Natural killer cell (primary cell): ENCODE results near the gene MAPK12. TPM values are rescaled to one million over a fixed set of nuclear protein-coding genes. Genes with fewer than 3 reads are reported as not detected.

Experiments
- ATAC-seq, 3 donors: fragments of 150-1000 bp in 2 of 3; fragments of 200-7000 bp in 1 of 3; cut with Tn5 transposase; 1 replicate in 1 of 3; 2 replicates in 2 of 3; pipeline ENCODE4 v1.10.0; 2021; ENCODE audit warnings: mild to moderate bottlenecking in 2 of 3, moderate library complexity in 2 of 3
- DNase-seq, 2 donors: peaks; one replicate each; pipeline versions ENCODE4 v3.0.0 to v3.0.0-alpha.2; 2013 to 2021; ENCODE audit warnings: mixed read lengths in 1 of 2
- H3K27ac ChIP-seq: one replicate; pipeline ENCODE4 v1.5.1; 2013; ENCODE audit warnings: mild to moderate bottlenecking, low read length
- H3K27me3 ChIP-seq: one replicate; pipeline ENCODE4 v1.6.1; 2013; ENCODE audit warnings: low read length; ENCODE audit not compliant: control insufficient read depth, insufficient read depth
- H3K36me3 ChIP-seq: one replicate; pipeline ENCODE4 v1.6.1; 2013; ENCODE audit warnings: low read length; ENCODE audit not compliant: control insufficient read depth, insufficient read depth
- H3K4me1 ChIP-seq: one replicate; pipeline ENCODE4 v1.6.1; 2013; ENCODE audit warnings: low read length; ENCODE audit not compliant: control insufficient read depth, insufficient read depth
- H3K4me3 ChIP-seq: one replicate; pipeline ENCODE4 v1.5.1; 2013; ENCODE audit warnings: low read length
- H3K9me3 ChIP-seq: one replicate; pipeline ENCODE4 v1.6.1; 2013; ENCODE audit warnings: low read length; ENCODE audit not compliant: control insufficient read depth, insufficient read depth
- H3K27ac Mint-ChIP-seq, 2 donors: one replicate each; pipeline ENCODE4 v1.8.0; 2022; ENCODE audit warnings: mild to moderate bottlenecking in 2 of 2, mixed read lengths in 2 of 2, moderate library complexity in 1 of 2
- H3K27me3 Mint-ChIP-seq, 2 donors: one replicate each; pipeline ENCODE4 v1.8.0; 2022; ENCODE audit warnings: low read depth in 2 of 2, mixed read lengths in 2 of 2
- H3K36me3 Mint-ChIP-seq: one replicate; pipeline ENCODE4 v1.8.0; 2022; ENCODE audit warnings: mixed read lengths
- H3K4me1 Mint-ChIP-seq, 2 donors: one replicate each; pipeline ENCODE4 v1.8.0; 2022; ENCODE audit warnings: mixed read lengths in 2 of 2
- H3K4me3 Mint-ChIP-seq: one replicate; pipeline ENCODE4 v1.8.0; 2022; ENCODE audit warnings: mild to moderate bottlenecking, moderate library complexity, mixed read lengths
- H3K9me3 Mint-ChIP-seq, 2 donors: one replicate each; pipeline ENCODE4 v1.8.0; 2022; ENCODE audit warnings: mixed read lengths in 2 of 2
- WGBS: methylation state at CpG from one replicate; pipeline ENCODE4 v1.1.7; 2013; ENCODE audit warnings: missing lambda C conversion rate; ENCODE audit not compliant: insufficient coverage; 5-methylcytosine and 5-hydroxymethylcytosine counted together
- intact Hi-C: fragments of 100-400 bp; cut with micrococcal nuclease; formaldehyde crosslinking; loops from one replicate; pipeline ENCODE4 v1.14.2; 2022
- total RNA-seq, 4 donors: library from RNA; stranded (reverse); fragments of 120-200 nt in 1 of 4; gene quantifications; one replicate each; pipeline versions ENCODE4 v1.2.3 to v1.2.4, GENCODE V29; 2013 to 2022
- TF ChIP-seq, protein P1 (sequence below): fragments of 200-600 bp; IDR thresholded peaks from one replicate; pipeline ENCODE4 v1.8.0; 2022; ENCODE audit warnings: antibody characterized with exemption

Gene MAPK12
- total RNA-seq, 3 donors from 2014 or later (not counting 1 experiment from before 2014, with no cell fraction given): 2.2 to 2.5 (median 2.4) TPM

- peaks cover 21% of the 10 kb centered on the region for H3K36me3 ChIP-seq
- Mint-ChIP-seq H3K27me3 (no peaks in the 10 kb centered on the region), H3K27ac (peak within 1 kb of the TSS in 1 of 2 donors; percentile 62), H3K9me3 (no peaks in the 10 kb centered on the region), H3K4me1 (peaks cover 0 to 17% of the 10 kb centered on the region in 2 donors), H3K36me3 (no peaks in the 10 kb centered on the region), H3K4me3 (peak within 1 kb of the TSS; percentile 74)
- peaks cover 52% of the 10 kb centered on the region for H3K4me1 ChIP-seq
- ATAC-seq (peak; percentile 58 to 64 (median 64)), DNase-seq (peak; percentile 60 to 90)
- TF ChIP-seq, protein P1, sequence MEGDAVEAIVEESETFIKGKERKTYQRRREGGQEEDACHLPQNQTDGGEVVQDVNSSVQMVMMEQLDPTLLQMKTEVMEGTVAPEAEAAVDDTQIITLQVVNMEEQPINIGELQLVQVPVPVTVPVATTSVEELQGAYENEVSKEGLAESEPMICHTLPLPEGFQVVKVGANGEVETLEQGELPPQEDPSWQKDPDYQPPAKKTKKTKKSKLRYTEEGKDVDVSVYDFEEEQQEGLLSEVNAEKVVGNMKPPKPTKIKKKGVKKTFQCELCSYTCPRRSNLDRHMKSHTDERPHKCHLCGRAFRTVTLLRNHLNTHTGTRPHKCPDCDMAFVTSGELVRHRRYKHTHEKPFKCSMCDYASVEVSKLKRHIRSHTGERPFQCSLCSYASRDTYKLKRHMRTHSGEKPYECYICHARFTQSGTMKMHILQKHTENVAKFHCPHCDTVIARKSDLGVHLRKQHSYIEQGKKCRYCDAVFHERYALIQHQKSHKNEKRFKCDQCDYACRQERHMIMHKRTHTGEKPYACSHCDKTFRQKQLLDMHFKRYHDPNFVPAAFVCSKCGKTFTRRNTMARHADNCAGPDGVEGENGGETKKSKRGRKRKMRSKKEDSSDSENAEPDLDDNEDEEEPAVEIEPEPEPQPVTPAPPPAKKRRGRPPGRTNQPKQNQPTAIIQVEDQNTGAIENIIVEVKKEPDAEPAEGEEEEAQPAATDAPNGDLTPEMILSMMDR: no peak
- no peaks in the 10 kb centered on the region for H3K27me3 ChIP-seq
- WGBS: under 1% methylated on average over 81 of the region's 81 CpGs
- peak within 1 kb of the TSS; percentile 80 for H3K4me3 ChIP-seq
- intact Hi-C loops: loop anchor here (5.0 kb wide), 3 partner anchors 76 to 441 kb away; partner anchors contain the start of gene DENND6B
- H3K27ac ChIP-seq: peak within 1 kb of the TSS; percentile 68
- no peaks in the 10 kb centered on the region for H3K9me3 ChIP-seq
Measured at GRCh38 chr22:50250555-50251476, 10.7 kb downstream of the MAPK12 start, which contains the start of gene HDAC10. Gene HDAC10 (minus strand): TSS chr22:50251265. CDS start chr22:50251032, 233 bp downstream.

DNA sequence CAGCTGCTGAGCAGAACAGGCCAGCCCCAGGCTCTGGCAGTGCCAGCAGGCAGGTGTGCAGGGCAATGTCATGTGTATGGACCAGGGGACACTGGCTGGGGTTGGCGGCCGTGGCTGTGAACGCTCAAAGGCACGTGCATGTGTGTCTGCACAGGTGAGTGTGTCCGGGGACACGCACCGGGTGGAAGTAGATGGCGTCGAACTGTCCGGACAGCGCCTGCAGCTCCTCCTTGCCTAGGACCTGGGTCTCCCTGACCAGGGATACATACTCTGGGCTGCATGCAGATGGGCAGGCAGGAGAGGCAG is 11.3 kb downstream of the MAPK12 start:
- no peaks in the 10 kb centered on the region for H3K9me3 Mint-ChIP-seq
- H3K4me3 ChIP-seq: peak overlapping the region; percentile 80
- intact Hi-C loops: loop anchor here (5.0 kb wide), 3 partner anchors 77 to 442 kb away; partner anchors contain the start of gene DENND6B
- H3K36me3 Mint-ChIP-seq: no peaks in the 10 kb centered on the region
- TF ChIP-seq, protein P1: no peak
- 82% methylated on average over 11 of the region's 11 CpGs for WGBS
- H3K27me3 Mint-ChIP-seq: no peaks in the 10 kb centered on the region
- peaks cover 21% of the 10 kb centered on the region for H3K36me3 ChIP-seq
- H3K27me3 ChIP-seq: no peaks in the 10 kb centered on the region
- H3K27ac ChIP-seq: peak overlapping the region; percentile 68
- DNase-seq (no peak), ATAC-seq (no peak)
- peak overlapping the region; percentile 72 for H3K4me3 Mint-ChIP-seq
- peaks cover under 1 to 17% of the 10 kb centered on the region in 2 donors for H3K4me1 Mint-ChIP-seq
- no peaks in the 10 kb centered on the region for H3K9me3 ChIP-seq
- peak overlapping the region in 1 of 2 donors; percentile 62 for H3K27ac Mint-ChIP-seq
- H3K4me1 ChIP-seq: peaks cover 58% of the 10 kb centered on the region

DNA sequence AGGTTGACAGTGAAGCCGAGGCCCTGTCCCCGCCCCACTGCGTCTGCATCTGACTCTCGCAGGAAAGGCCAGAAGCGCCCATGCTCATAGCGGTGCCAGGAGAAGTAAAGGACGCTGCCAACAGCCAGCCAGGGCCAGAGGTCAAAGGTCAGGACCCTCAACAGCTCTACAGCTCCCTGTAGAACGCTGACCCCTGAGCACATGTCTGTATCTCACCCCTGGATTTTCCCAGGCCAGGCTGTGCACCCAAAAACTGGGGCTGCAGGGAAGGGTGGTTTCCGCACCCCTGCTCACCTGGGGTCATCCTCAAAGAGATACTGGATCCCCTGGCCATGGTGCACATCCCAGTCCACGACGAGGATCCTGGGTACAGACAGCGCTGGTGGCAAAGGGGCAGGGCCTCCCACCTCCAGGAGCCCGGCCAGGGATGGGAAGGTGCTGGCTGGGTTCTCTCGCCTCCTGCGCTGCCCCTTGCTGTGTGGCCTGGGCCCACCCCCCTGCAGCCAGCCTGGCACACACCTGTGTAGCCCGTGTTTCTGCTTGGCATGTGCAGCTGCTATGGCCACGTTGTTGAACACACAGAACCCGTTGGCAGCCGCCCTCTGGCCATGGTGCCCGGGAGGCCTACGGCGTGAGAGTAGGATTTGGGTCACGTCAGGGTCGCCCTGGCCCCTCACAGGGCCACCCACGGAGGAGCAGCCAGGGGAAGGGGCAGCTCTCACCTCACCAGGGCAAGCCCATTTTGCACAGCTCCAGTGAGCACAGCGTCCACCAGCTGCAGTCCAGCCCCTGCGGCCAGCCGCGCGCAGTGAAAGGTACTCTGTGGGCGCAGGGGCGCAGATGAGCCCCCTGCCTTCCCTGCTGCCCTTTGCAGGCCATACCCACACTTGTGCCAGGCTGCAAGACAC is 11.9 kb downstream of the MAPK12 start:
- WGBS: 95% methylated on average over 32 of the region's 32 CpGs

More for the DNA sequence above, 11.9 kb downstream of the MAPK12 start:
- Histone ChIP-seq H3K9me3 (no peaks in the 10 kb centered on the region), H3K36me3 (peaks cover 21% of the 10 kb centered on the region), H3K4me3 (no peak overlapping the region), H3K27ac (peak overlapping the region; percentile 68), H3K4me1 (peaks cover 59% of the 10 kb centered on the region), H3K27me3 (no peaks in the 10 kb centered on the region)
- intact Hi-C loops: loop anchor here (5.0 kb wide), 3 partner anchors 78 to 443 kb away; partner anchors contain the start of gene DENND6B
- Mint-ChIP-seq H3K9me3 (no peaks in the 10 kb centered on the region), H3K4me1 (peaks cover 6 to 23% of the 10 kb centered on the region in 2 donors), H3K36me3 (no peaks in the 10 kb centered on the region), H3K27ac (peak overlapping the region in 1 of 2 donors; percentile 62), H3K4me3 (peak overlapping the region; percentile 72), H3K27me3 (no peaks in the 10 kb centered on the region)
- DNase-seq (no peak), ATAC-seq (no peak)
- TF ChIP-seq, protein P1: no peak
